DND-41 (cell line): ENCODE measurements around the gene TINAGL1.

Experiments
- ATAC-seq: fragments of 200-7000 bp; cut with Tn5 transposase; 3 replicates; pipeline ENCODE4 v1.9.1; 2021; ENCODE audit warnings: low read depth; ENCODE audit not compliant: insufficient read depth
- DNase-seq: peaks from one replicate; pipeline ENCODE4 v3.0.0-alpha.2; 2020
- H2AFZ ChIP-seq: 2 replicates; pipeline ENCODE4 v1.6.0; 2012; ENCODE audit warnings: low read depth, low read length
- H3K27ac ChIP-seq: 2 replicates; pipeline ENCODE4 v1.5.1; 2012; ENCODE audit warnings: low read length, inconsistent platforms
- H3K27me3 ChIP-seq: fragments of 200-600 bp; sonication (generic); 2 replicates; pipeline ENCODE4 v1.6.0; 2012; ENCODE audit warnings: low read length, mild to moderate bottlenecking, inconsistent platforms; ENCODE audit not compliant: insufficient read depth, poor library complexity
- H3K36me3 ChIP-seq: 2 replicates; pipeline ENCODE4 v1.5.1; 2012; ENCODE audit warnings: low read length, inconsistent platforms; ENCODE audit not compliant: insufficient read depth
- H3K4me1 ChIP-seq: 2 replicates; pipeline ENCODE4 v1.5.1; 2012; ENCODE audit warnings: mild to moderate bottlenecking, low read length; ENCODE audit not compliant: insufficient read depth
- H3K4me2 ChIP-seq: 2 replicates; pipeline ENCODE4 v1.6.0; 2012; ENCODE audit warnings: mild to moderate bottlenecking, moderate library complexity, low read length, inconsistent platforms; ENCODE audit not compliant: insufficient read depth
- H3K4me3 ChIP-seq, 2 experiments: fragments of 200-600 bp in 1 of 2; shearing (Covaris generic) in 1 of 2; 2 replicates each; pipeline ENCODE4 v1.5.1; 2012 to 2016; ENCODE audit warnings: inconsistent platforms in 2 of 2, low read length in 2 of 2, mild to moderate bottlenecking in 2 of 2, low read depth in 1 of 2, moderate library complexity in 1 of 2
- H3K79me2 ChIP-seq: 2 replicates; pipeline ENCODE4 v1.6.0; 2012; ENCODE audit warnings: low read length, inconsistent platforms; ENCODE audit not compliant: insufficient read depth
- H3K9ac ChIP-seq: 2 replicates; pipeline ENCODE4 v1.6.0; 2012; ENCODE audit warnings: low read depth, mild to moderate bottlenecking, inconsistent platforms, low read length, moderate library complexity
- H3K9me3 ChIP-seq: 2 replicates; pipeline ENCODE4 v1.5.1; 2012; ENCODE audit warnings: low read length, moderate library complexity, mild to moderate bottlenecking, inconsistent platforms; ENCODE audit not compliant: insufficient read depth, severe bottlenecking
- H4K20me1 ChIP-seq: 2 replicates; pipeline ENCODE4 v1.6.0; 2012; ENCODE audit warnings: low read length; ENCODE audit not compliant: insufficient read depth
- EZH2 ChIP-seq: IDR thresholded peaks from 3 replicates; pipeline ENCODE4 v1.6.1; 2012; ENCODE audit warnings: borderline replicate concordance, low read depth, mild to moderate bottlenecking, moderate library complexity, low read length, inconsistent platforms; ENCODE audit not compliant: severe bottlenecking
- TF ChIP-seq, protein P1 (sequence below): IDR thresholded peaks from 2 replicates; pipeline ENCODE4 v1.5.1; 2012; ENCODE audit warnings: borderline replicate concordance, low read length, moderate library complexity, mild to moderate bottlenecking; ENCODE audit not compliant: poor library complexity, severe bottlenecking; ENCODE audit errors: extremely low read depth

Gene TINAGL1

DNA sequence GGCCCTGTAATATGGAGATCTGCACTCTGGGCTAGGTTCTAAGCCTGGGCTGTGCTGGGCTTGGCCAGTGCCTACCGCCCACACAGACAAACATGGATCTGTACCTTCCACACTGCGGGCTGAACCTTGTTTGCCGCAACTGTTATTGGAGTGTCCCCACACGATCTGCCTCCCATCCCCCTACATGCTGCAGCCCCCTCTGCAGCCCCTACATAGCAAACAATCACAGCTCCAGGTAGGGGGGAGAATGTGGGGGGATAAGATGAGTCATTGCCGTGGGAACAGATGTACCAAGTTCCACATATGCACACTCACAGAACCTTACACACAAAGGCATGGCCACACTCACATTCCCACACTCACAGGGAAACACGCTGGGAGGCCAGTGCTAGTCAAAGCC is 39.1 kb downstream of the TINAGL1 start:
- Histone ChIP-seq H3K4me2 (no peak overlapping the region), H3K4me3 (no peak overlapping the region), H2AFZ (no peak overlapping the region), H3K79me2 (no peaks in the 10 kb centered on the region), H3K9me3 (no peaks in the 10 kb centered on the region), H3K27me3 (peaks cover 11% of the 10 kb centered on the region), H4K20me1 (0 out of 2 replicates have a peak, but pooled peaks cover 8% of the 10 kb centered on the region), H3K36me3 (no peaks in the 10 kb centered on the region), H3K4me1 (no peaks in the 10 kb centered on the region), H3K9ac (no peak overlapping the region), H3K27ac (no peak overlapping the region)
- TF ChIP-seq, protein P1, sequence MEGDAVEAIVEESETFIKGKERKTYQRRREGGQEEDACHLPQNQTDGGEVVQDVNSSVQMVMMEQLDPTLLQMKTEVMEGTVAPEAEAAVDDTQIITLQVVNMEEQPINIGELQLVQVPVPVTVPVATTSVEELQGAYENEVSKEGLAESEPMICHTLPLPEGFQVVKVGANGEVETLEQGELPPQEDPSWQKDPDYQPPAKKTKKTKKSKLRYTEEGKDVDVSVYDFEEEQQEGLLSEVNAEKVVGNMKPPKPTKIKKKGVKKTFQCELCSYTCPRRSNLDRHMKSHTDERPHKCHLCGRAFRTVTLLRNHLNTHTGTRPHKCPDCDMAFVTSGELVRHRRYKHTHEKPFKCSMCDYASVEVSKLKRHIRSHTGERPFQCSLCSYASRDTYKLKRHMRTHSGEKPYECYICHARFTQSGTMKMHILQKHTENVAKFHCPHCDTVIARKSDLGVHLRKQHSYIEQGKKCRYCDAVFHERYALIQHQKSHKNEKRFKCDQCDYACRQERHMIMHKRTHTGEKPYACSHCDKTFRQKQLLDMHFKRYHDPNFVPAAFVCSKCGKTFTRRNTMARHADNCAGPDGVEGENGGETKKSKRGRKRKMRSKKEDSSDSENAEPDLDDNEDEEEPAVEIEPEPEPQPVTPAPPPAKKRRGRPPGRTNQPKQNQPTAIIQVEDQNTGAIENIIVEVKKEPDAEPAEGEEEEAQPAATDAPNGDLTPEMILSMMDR = no peak
- no peak for TF ChIP-seq EZH2
- ATAC-seq (no peak), DNase-seq (no peak)

DNA sequence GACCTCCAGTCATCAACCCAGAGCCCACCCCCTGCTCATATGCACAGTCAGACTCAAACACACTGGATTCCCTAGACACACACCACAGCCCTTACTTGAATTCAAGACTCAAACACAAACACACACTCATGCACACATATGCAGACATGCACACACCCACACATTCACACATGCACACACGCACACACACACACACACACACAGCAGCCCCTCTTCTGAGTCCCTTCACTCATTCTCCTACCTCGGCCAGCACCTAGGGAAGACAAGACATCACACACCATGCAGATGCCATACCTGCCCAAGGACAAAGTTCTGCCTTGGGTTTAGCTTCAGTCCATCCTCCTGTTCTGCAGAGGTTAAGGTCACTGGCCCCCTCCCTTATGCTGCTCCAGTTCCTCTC is 39.6 kb downstream of the TINAGL1 start:
- Histone ChIP-seq H3K4me1 (no peaks in the 10 kb centered on the region), H3K79me2 (no peaks in the 10 kb centered on the region), H3K27ac (no peak overlapping the region), H4K20me1 (0 out of 2 replicates have a peak, but pooled peaks cover 8% of the 10 kb centered on the region), H3K27me3 (peaks cover 11% of the 10 kb centered on the region), H3K9ac (no peak overlapping the region), H2AFZ (no peak overlapping the region), H3K36me3 (no peaks in the 10 kb centered on the region), H3K4me3 (no peak overlapping the region), H3K9me3 (no peaks in the 10 kb centered on the region), H3K4me2 (no peak overlapping the region)
- no peak for DNase-seq
- no peak for TF ChIP-seq EZH2
- TF ChIP-seq, protein P1 = no peak
- no peak for ATAC-seq

DNA sequence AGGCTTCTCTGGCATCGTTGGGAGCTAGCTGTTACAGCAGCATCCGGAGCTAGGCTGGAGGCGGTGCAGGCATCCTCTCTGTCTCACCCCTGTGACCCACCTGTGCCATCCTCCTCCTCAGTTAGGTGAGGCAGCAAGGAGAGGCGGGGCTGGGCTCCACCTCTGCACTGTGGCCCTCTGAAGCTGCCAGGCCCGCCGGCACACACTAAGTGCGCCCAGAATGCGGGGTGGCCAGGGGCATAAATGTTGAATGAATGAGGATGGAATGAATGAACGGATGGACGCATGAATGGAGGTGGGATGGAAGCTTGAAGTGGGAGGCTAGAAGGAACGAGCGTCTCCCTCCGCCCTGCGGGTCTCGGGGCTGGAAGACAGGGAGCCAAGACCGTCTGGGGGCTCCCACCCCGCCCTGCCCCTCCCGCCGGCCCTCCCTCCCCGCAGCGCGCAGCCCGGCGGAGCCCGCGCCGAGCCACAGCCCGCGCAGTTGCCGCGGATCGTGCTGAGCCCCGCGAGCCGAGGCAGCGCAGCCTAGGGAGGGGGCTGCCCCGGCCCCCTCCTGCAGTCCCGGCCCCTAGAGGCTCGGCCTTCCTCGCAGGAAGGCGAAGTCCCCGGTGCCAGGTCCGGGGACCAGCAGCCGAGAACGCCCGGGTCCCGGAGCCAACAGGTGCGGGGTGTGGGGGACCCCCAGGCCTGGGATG is 41.1 kb downstream of the TINAGL1 start, which contains the start of gene HCRTR1:
TSS of gene HCRTR1 (plus strand) at position 472 of the 698 bp plus-strand sequence. CDS start 1,504 bp downstream, outside the sequence.
- DNase-seq = no peak
- Histone ChIP-seq H3K27me3 (peaks cover 11% of the 10 kb centered on the region), H3K4me1 (no peaks in the 10 kb centered on the region), H3K4me2 (no peak within 1 kb of the TSS), H2AFZ (no peak within 1 kb of the TSS), H3K9ac (no peak within 1 kb of the TSS), H3K27ac (no peak within 1 kb of the TSS), H3K4me3 (no peak within 1 kb of the TSS), H3K9me3 (no peaks in the 10 kb centered on the region), H4K20me1 (0 out of 2 replicates have a peak, but pooled peaks cover 8% of the 10 kb centered on the region), H3K79me2 (no peaks in the 10 kb centered on the region), H3K36me3 (no peaks in the 10 kb centered on the region)
- TF ChIP-seq, protein P1 = no peak
- no peak for TF ChIP-seq EZH2
- ATAC-seq = no peak
